Lower lobe of right lung (tissue), 2 donors: ENCODE results near the gene SLC1A7. TPM values are rescaled to one million over a fixed set of nuclear protein-coding genes. Genes with fewer than 3 reads are reported as not detected.

Source experiments
- ATAC-seq, 2 donors: fragments of 200-7000 bp; cut with Tn5 transposase; one replicate each; pipeline ENCODE4 v1.9.1; 2020 to 2022; ENCODE audit warnings: mild to moderate bottlenecking in 2 of 2, moderate library complexity in 2 of 2
- DNase-seq: peaks from one replicate; pipeline ENCODE4 v3.0.0-alpha.2; 2020
- H3K27ac ChIP-seq: fragments of 200-600 bp; one replicate; pipeline ENCODE4 v1.8.0; 2022
- H3K27me3 ChIP-seq: fragments of 200-600 bp; one replicate; pipeline ENCODE4 v1.8.0; 2022; ENCODE audit warnings: low read depth
- H3K36me3 ChIP-seq: fragments of 200-600 bp; one replicate; pipeline ENCODE4 v1.8.0; 2022; ENCODE audit warnings: mild to moderate bottlenecking
- H3K4me1 ChIP-seq: fragments of 200-600 bp; one replicate; pipeline ENCODE4 v1.8.0; 2022
- H3K4me3 ChIP-seq: fragments of 200-600 bp; one replicate; pipeline ENCODE4 v1.8.0; 2022; ENCODE audit warnings: mild to moderate bottlenecking
- H3K9me3 ChIP-seq: fragments of 200-600 bp; one replicate; pipeline ENCODE4 v1.8.0; 2022
- intact Hi-C: fragments of 100-400 bp; cut with DNase I; formaldehyde crosslinking; loops from one replicate; pipeline ENCODE4 v1.11.0; 2022
- total RNA-seq: library from RNA; stranded (reverse); fragmentation: NEBNext Ultra II Directional; extraction: Animal tissue kit (Norgen Biotek cat#: 25700); gene quantifications from one replicate; pipeline ENCODE4 v1.2.1, GENCODE V29; 2021
- TF ChIP-seq, protein P1 (sequence below): fragments of 200-600 bp; IDR thresholded peaks from one replicate; pipeline ENCODE4 v1.8.0; 2022; ENCODE audit warnings: antibody characterized with exemption, mild to moderate bottlenecking
- donor health status: DM: no; HTN: yes; CAD: no; lungs with severe emphysema.

Gene SLC1A7
- total RNA-seq, 1 donor from 2014 or later: 0.68 TPM

DNA sequence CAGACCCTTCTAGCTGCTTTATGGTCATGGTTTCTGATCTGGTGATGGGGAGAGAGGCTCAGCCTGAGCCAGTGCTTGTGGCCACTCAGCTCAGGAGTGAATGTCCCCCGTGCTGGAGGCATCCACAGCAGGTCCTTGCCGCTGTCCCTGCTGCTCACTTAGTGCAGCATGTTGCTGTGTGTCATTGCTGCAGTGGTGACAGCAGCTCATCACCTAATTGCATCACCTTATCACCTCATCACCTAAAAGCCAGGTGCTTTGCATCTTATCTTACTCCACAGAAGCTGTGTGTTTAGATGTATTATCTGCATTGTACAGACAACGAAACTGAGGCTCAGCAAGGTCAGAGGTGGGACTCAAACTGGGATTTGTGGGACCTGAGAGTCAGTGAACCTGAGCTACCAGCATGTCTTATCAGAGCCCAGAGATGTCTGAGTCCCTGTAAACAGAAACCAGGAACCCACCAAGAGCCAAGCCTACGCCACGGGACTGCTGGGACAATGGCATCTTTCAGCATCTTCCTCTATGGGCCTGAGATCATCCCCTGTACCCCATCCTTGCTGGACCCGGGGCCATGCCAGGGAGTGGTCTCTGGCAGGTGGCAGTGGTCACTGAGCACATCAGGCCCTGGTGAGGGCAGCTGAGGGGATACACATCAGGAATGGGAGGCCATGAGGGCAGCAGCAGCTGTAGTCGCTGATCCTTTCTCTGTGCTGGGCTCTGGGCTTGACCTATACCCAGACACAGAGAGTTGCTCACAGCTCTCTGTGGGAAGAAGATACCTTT lies 73.9 kb downstream of the SLC1A7 start:
- no peaks in the 10 kb centered on the region for H3K4me1 ChIP-seq
- TF ChIP-seq, protein P1, sequence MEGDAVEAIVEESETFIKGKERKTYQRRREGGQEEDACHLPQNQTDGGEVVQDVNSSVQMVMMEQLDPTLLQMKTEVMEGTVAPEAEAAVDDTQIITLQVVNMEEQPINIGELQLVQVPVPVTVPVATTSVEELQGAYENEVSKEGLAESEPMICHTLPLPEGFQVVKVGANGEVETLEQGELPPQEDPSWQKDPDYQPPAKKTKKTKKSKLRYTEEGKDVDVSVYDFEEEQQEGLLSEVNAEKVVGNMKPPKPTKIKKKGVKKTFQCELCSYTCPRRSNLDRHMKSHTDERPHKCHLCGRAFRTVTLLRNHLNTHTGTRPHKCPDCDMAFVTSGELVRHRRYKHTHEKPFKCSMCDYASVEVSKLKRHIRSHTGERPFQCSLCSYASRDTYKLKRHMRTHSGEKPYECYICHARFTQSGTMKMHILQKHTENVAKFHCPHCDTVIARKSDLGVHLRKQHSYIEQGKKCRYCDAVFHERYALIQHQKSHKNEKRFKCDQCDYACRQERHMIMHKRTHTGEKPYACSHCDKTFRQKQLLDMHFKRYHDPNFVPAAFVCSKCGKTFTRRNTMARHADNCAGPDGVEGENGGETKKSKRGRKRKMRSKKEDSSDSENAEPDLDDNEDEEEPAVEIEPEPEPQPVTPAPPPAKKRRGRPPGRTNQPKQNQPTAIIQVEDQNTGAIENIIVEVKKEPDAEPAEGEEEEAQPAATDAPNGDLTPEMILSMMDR: no peak
- H3K9me3 ChIP-seq: no peaks in the 10 kb centered on the region
- no peak overlapping the region for H3K27ac ChIP-seq
- ATAC-seq (no peak), DNase-seq (peak; percentile 21)
- H3K27me3 ChIP-seq: no peaks in the 10 kb centered on the region
- H3K4me3 ChIP-seq: no peak overlapping the region
- intact Hi-C loops: no loop called here
- peaks cover 5% of the 10 kb centered on the region for H3K36me3 ChIP-seq

DNA sequence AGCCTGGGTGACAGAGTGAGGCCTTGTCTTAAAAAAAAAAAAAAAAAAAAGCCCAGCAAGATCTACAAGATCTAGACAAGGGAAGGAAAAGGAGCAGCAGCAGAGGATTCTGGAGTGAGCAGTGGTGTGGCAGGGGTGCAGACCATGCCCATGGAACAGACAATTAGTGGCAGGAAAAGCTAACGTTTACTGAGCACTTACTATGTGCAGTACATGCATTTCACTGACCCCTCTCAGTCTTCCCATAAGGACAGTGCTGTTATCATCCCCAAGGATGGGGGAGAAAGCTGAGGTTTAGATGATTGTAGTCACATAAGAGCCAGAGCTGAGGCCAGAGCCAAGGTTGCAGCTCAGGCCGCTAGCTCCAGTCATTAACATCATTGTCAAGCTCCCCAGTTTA lies 74.6 kb downstream of the SLC1A7 start:
- Histone ChIP-seq H3K9me3 (no peaks in the 10 kb centered on the region), H3K27me3 (peaks cover 5% of the 10 kb centered on the region), H3K4me1 (peaks cover 2% of the 10 kb centered on the region), H3K27ac (no peak overlapping the region), H3K4me3 (no peak overlapping the region), H3K36me3 (peaks cover 5% of the 10 kb centered on the region)
- ATAC-seq (no peak), DNase-seq (no peak)
- intact Hi-C loops: no loop called here
- TF ChIP-seq, protein P1: no peak

DNA sequence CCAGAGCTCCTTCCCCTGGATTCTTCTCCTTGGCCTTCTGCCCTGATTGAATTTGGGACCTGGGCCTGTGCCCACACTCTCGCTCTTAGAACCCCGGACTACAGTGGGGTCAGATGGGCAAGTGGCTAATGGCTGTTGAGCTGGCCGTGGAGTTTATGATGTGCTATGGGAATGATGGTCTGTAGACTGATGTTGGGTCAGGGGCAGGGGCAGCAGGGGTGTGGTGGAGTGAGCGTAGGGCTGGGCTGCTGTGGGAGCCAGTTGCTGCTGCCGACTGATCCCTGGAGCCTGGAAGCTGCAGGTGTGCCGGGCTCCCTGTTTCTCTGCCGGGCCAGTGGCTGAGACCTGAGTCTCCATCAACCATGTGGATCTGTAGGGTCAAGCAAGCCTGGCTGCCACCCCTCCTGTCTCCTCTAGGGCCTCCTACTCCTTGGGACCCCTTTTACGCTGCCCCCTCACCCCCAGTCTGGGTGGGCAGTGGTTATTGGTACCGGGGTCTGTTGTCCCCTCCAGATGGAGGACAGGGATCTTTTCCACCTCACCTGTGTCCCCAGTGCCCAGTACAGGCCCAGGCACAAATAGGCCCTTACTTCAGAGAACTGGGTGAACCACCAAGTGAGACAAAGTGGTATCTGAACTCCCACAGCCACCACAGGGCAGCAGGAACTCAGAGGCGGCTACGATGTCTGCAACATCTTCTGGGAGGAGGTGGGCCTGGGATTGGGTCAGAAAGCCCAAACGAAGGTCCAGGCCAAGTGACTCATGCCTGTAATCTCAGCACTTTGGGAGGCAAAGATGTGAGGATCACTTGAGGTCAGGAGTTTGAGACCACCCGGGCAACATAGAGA lies 75.3 kb downstream of the SLC1A7 start:
- DNase-seq (peak; percentile 30), ATAC-seq (peak in 1 of 2 donors; percentile 5)
- TF ChIP-seq, protein P1: no peak
- intact Hi-C loops: no loop called here
- Histone ChIP-seq H3K27me3 (peaks cover 13% of the 10 kb centered on the region), H3K4me3 (no peak overlapping the region), H3K36me3 (peaks cover 5% of the 10 kb centered on the region), H3K4me1 (peaks cover 10% of the 10 kb centered on the region), H3K9me3 (no peaks in the 10 kb centered on the region), H3K27ac (no peak overlapping the region)

DNA sequence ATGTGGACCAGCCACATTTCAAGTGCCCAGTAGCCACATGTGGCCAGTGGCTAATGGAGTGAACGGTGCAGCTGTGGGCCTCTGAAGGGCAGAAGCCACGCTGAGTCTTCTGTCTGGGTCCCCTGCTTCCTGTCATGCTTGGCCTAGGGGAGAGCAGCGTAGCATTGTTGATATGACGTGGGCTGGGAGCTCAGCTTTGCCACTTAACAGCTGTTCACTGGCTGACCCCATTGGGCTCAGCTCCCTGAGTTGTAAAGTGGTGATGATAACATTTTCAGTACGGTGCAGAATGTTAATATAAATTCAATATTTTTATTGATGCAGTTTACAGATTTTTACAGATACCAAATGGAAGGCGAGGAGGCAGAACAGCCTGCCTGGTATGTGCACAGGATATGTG lies 76.0 kb downstream of the SLC1A7 start:
- Histone ChIP-seq H3K9me3 (no peaks in the 10 kb centered on the region), H3K27me3 (peaks cover 19% of the 10 kb centered on the region), H3K27ac (no peak overlapping the region), H3K36me3 (peaks cover 5% of the 10 kb centered on the region), H3K4me1 (peaks cover 11% of the 10 kb centered on the region), H3K4me3 (no peak overlapping the region)
- DNase-seq (peak; percentile 24), ATAC-seq (peak in 1 of 2 donors; percentile 14)
- TF ChIP-seq, protein P1: no peak
- intact Hi-C loops: no loop called here

DNA sequence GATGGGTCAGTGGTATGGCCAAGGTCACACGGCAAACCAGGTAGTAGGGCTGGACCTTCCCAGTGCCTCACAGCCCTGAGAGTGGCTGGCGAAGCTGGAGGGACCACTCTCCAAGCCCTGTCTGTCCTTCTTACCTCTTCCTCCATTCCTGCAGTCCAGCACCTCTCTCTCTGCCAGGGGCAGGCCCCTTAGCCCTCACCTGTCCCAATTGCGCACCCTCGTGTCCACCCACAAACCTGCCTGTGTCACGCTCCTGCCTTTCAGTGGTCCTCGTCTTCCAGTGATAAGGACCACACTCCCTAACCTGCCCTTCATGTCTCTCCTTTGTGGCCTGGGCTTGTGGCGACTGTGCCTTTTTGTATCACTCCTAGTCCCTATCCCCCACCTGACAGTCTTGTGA lies 77.0 kb downstream of the SLC1A7 start:
- ATAC-seq (no peak), DNase-seq (peak; percentile 14)
- H3K9me3 ChIP-seq: no peaks in the 10 kb centered on the region
- peaks cover 4% of the 10 kb centered on the region for H3K36me3 ChIP-seq
- peaks cover 11% of the 10 kb centered on the region for H3K4me1 ChIP-seq
- TF ChIP-seq, protein P1: no peak
- H3K27ac ChIP-seq: no peak overlapping the region
- intact Hi-C loops: no loop called here
- peaks cover 24% of the 10 kb centered on the region for H3K27me3 ChIP-seq
- H3K4me3 ChIP-seq: no peak overlapping the region
